C4-2B (cell line): Measurements from ENCODE around the gene UBAP1.

Source experiments
- ZFX ChIP-seq: fragments of 450-650 bp; IDR thresholded peaks from 2 replicates; pipeline ENCODE4 v1.6.1; 2017
- TF ChIP-seq, protein P1 (sequence below): fragments of 450-650 bp; conservative IDR thresholded peaks from 2 replicates; pipeline ENCODE4 v1.5.1; 2017; ENCODE audit warnings: mild to moderate bottlenecking

- TF ChIP-seq, protein P1, sequence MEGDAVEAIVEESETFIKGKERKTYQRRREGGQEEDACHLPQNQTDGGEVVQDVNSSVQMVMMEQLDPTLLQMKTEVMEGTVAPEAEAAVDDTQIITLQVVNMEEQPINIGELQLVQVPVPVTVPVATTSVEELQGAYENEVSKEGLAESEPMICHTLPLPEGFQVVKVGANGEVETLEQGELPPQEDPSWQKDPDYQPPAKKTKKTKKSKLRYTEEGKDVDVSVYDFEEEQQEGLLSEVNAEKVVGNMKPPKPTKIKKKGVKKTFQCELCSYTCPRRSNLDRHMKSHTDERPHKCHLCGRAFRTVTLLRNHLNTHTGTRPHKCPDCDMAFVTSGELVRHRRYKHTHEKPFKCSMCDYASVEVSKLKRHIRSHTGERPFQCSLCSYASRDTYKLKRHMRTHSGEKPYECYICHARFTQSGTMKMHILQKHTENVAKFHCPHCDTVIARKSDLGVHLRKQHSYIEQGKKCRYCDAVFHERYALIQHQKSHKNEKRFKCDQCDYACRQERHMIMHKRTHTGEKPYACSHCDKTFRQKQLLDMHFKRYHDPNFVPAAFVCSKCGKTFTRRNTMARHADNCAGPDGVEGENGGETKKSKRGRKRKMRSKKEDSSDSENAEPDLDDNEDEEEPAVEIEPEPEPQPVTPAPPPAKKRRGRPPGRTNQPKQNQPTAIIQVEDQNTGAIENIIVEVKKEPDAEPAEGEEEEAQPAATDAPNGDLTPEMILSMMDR, result no peak
- no peak for TF ChIP-seq ZFX
These were observed 6.9 kb upstream of the UBAP1 start for GRCh38 chr9:34171753-34172535.
